HG03571 (cell line): ENCODE results near the gene ILKAP.

Experiments used
- ATAC-seq: cut with Tn5 transposase; IDR thresholded peaks from one replicate; pipeline ENCODE4 v1.9.1; 2021; ENCODE audit not compliant: unreplicated experiment

The ILKAP gene

GRCh38 chr2:238138331-238139195 lies 64.9 kb downstream of the ILKAP start, which contains the start of gene KLHL30:
TSS of gene KLHL30 (plus strand) at chr2:238138668. CDS start at chr2:238140755, 2,087 bp downstream.
- ATAC-seq, result no peak

- no peak for ATAC-seq
These were observed 65.6 kb downstream of the ILKAP start for GRCh38 chr2:238137885-238138284.

GRCh38 chr2:238136820-238137537 lies 66.5 kb downstream of the ILKAP start:
- ATAC-seq, result no peak

GRCh38 chr2:238135601-238136150 lies 67.8 kb downstream of the ILKAP start:
- no peak for ATAC-seq

GRCh38 chr2:238134393-238134785 lies 69.1 kb downstream of the ILKAP start:
- no peak for ATAC-seq

- ATAC-seq, result no peak
These were observed 69.7 kb downstream of the ILKAP start for GRCh38 chr2:238133499-238134392.

- no peak for ATAC-seq
These were observed 70.7 kb downstream of the ILKAP start for GRCh38 chr2:238132463-238133450.

- ATAC-seq, result no peak
These were observed 71.6 kb downstream of the ILKAP start for GRCh38 chr2:238131761-238132462.

GRCh38 chr2:238130696-238131628 lies 72.5 kb downstream of the ILKAP start:
- ATAC-seq, result no peak

- no peak for ATAC-seq
These were observed 73.3 kb downstream of the ILKAP start for GRCh38 chr2:238130111-238130695.

- no peak for ATAC-seq
These were observed 74.1 kb downstream of the ILKAP start for GRCh38 chr2:238129166-238130010.

- no peak for ATAC-seq
These were observed 74.9 kb downstream of the ILKAP start for GRCh38 chr2:238128534-238129001.

- ATAC-seq, result no peak
These were observed 75.4 kb downstream of the ILKAP start for GRCh38 chr2:238128061-238128440.

GRCh38 chr2:238127165-238128060 lies 76.1 kb downstream of the ILKAP start:
- ATAC-seq, result no peak

- ATAC-seq, result no peak
These were observed 76.7 kb downstream of the ILKAP start for GRCh38 chr2:238126775-238127164.

- ATAC-seq, result no peak
These were observed 77.2 kb downstream of the ILKAP start for GRCh38 chr2:238126338-238126737.
